ES-I3 (cell line): ENCODE results near the gene MPHOSPH9.

Experiments used
- H3K36me3 ChIP-seq: 2 replicates; pipeline ENCODE4 v1.6.1; 2013; ENCODE audit warnings: mild to moderate bottlenecking, low read length, control low read depth, moderate library complexity; ENCODE audit not compliant: insufficient read depth
- H3K4me1 ChIP-seq: 2 replicates; pipeline ENCODE4 v1.6.1; 2013; ENCODE audit warnings: mild to moderate bottlenecking, control low read depth, low read length; ENCODE audit not compliant: insufficient read depth
- H3K9ac ChIP-seq: 2 replicates; pipeline ENCODE4 v1.6.1; 2013; ENCODE audit warnings: low read depth, mild to moderate bottlenecking, low read length, moderate library complexity
- H3K9me3 ChIP-seq: 2 replicates; pipeline ENCODE4 v1.6.1; 2013; ENCODE audit warnings: mild to moderate bottlenecking, low read length, moderate library complexity; ENCODE audit not compliant: control insufficient read depth, insufficient read depth

Gene MPHOSPH9

GRCh38 chr12:123151457-123152454, 81.2 kb downstream of the MPHOSPH9 start:
- Histone ChIP-seq H3K4me1 (peaks cover 28% of the 10 kb centered on the region), H3K9me3 (no peaks in the 10 kb centered on the region), H3K9ac (peak overlapping the region; percentile 82), H3K36me3 (no peaks in the 10 kb centered on the region)

DNA sequence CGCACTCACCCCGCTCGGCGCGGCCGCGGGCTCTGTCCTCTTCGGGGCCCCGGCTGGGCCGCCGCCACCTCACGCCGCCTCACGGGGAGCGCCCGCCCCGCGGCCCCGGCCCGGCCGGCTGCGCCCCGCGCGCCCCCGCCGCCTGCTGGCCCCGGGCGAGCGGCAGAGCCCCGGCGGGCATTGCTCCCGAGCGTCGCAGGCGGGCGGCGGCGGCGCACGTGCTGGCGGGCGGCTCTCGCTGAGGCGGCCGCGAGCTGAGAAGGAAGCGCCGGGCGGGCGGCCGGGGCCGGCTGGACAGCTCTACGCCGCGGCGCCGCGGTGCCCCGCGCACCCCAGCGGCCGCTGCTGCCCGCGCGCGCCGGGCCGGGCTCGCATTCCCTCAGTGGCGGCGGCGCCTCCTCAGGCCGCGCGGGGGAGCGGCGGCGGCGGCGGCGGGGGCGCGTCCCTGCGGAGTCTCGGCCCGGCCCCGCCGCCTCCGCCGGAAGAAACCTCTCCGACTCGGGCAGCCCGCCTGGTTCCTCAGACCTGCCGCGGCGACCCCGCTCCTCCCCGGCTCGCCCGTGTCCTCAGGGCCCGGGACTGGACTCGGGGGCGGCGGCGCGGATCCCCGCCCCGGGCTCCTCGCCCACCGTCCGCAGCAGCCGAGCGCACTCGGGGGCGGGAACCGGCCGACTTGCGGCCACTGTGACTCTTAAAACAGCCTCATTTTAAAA, 82.0 kb downstream of the MPHOSPH9 start, which contains the start of gene PITPNM2:
Gene PITPNM2, minus strand, starts transcription at position 347 of the 713 bp plus-strand sequence. CDS start 116,500 bp downstream, outside the sequence.
- peaks cover 28% of the 10 kb centered on the region for H3K4me1 ChIP-seq
- peak within 1 kb of the TSS; percentile 82 for H3K9ac ChIP-seq
- H3K9me3 ChIP-seq: no peaks in the 10 kb centered on the region
- H3K36me3 ChIP-seq: no peaks in the 10 kb centered on the region

DNA sequence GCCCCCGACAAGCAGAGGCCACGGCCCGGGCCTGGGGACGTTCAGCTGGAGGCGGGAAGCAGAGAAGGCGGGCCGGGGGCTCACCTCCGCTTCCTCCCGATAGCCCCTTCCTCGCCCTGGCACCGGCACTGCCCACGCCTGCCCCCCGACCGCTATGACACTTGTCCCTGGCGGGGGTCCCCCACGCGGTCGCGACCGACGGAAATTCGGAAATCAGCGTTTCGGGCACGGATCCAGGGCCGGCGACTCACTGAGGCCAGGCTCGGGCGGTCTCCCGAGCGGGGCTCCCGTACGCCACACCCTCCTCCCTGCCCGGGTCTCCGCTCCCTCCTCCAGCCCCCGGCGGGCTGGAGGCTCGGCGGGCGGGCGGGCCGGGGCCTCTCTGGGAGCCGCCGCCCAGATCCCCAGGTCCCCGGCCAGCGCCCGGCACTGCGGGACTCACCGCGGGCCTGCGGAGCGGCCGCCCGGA, 82.6 kb downstream of the MPHOSPH9 start:
- no peaks in the 10 kb centered on the region for H3K36me3 ChIP-seq
- H3K9ac ChIP-seq: peak overlapping the region; percentile 81
- peaks cover 26% of the 10 kb centered on the region for H3K4me1 ChIP-seq

DNA sequence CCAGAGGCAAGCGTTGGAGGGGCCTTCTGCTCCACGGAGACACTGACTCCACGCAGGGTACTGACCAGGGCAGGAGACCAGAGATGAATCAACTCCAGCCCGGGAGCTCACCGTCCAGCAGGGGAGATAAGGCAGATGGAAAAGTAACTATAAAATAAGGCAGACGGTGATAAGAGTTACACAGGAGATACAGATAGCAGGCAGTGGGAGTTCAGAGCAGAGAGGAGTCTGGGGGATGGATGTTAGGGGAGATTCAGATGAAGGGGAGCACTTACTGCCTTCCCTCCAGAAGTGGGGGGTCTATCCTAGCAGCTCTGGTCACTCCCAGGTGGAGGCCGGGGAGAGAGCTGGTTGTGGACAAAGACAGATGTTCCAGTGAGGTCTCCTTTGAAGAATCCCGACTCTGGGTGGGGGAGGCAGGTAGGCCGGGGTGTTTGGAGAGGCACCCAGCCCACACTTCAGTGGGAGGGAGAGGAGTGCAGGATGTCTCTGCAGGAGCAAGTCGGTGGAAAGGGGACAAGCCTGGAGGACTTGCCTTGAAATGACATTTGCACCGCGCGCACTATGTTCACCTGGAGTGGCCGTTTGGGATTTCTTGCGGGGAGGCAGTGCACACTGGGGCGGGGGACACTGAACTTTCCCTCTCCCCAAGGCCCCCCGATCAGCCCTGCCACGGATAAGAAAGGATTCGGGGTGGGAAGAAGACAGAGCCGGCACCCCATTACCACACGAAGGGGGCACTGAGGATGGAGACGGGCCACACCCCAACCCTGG, 83.3 kb downstream of the MPHOSPH9 start:
- Histone ChIP-seq H3K4me1 (peaks cover 24% of the 10 kb centered on the region), H3K9ac (peak overlapping the region; percentile 81), H3K9me3 (no peaks in the 10 kb centered on the region), H3K36me3 (no peaks in the 10 kb centered on the region)

More for the DNA sequence above, 82.6 kb downstream of the MPHOSPH9 start:
- no peaks in the 10 kb centered on the region for H3K9me3 ChIP-seq

- Histone ChIP-seq H3K36me3 (no peaks in the 10 kb centered on the region), H3K9me3 (no peaks in the 10 kb centered on the region), H3K9ac (no peak overlapping the region), H3K4me1 (peaks cover 18% of the 10 kb centered on the region)
These were observed 83.9 kb downstream of the MPHOSPH9 start for GRCh38 chr12:123149088-123149487.

DNA sequence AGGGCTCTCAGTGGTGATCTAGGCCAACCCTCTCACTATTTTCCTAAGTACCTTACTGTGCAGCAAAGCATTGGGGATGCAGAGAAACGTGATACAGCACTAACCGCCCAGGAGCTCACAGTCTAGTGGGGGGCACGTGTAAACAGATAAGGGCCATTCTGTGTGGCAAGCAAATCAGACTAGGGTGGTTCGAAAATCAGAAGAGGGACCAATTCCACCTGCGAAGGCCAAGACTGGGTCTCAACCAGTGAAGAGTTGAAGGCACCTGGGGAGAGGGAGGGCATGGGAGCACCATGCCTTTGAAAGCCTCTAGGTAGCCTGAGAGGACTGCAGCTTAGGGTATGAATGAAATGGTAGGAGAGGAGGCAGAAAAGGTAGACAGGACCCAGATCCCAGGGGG, 84.3 kb downstream of the MPHOSPH9 start:
- Histone ChIP-seq H3K9me3 (no peaks in the 10 kb centered on the region), H3K36me3 (no peaks in the 10 kb centered on the region), H3K9ac (no peak overlapping the region), H3K4me1 (peaks cover 17% of the 10 kb centered on the region; the same call in 1 of the 2 replicates)

DNA sequence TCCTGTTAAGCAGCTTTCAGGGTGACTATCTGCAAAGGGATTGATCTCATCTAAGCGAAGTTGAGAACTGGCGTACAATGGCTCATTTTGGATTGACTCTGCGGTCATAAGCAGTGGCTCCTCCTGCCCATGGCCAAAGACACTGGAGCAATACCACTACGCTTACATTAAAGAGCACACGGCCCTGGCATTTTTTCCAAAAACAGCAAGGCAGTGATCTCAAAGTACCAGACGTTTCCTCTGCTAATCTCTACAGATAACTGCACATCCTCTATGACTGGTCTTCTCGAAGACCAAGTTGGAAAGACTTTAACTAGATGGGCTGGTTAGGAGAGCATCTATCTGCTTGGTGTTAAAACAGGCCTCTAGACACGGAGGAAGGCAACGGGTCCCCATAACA, 84.7 kb downstream of the MPHOSPH9 start:
- H3K36me3 ChIP-seq: no peaks in the 10 kb centered on the region
- H3K4me1 ChIP-seq: peaks cover 12% of the 10 kb centered on the region; the same call in 1 of the 2 replicates
- no peaks in the 10 kb centered on the region for H3K9me3 ChIP-seq
- no peak overlapping the region for H3K9ac ChIP-seq

GRCh38 chr12:123145211-123145610, 87.7 kb downstream of the MPHOSPH9 start:
- H3K36me3 ChIP-seq: no peaks in the 10 kb centered on the region
- H3K9ac ChIP-seq: no peak overlapping the region
- peaks cover 37% of the 10 kb centered on the region for H3K4me1 ChIP-seq
- H3K9me3 ChIP-seq: no peaks in the 10 kb centered on the region

DNA sequence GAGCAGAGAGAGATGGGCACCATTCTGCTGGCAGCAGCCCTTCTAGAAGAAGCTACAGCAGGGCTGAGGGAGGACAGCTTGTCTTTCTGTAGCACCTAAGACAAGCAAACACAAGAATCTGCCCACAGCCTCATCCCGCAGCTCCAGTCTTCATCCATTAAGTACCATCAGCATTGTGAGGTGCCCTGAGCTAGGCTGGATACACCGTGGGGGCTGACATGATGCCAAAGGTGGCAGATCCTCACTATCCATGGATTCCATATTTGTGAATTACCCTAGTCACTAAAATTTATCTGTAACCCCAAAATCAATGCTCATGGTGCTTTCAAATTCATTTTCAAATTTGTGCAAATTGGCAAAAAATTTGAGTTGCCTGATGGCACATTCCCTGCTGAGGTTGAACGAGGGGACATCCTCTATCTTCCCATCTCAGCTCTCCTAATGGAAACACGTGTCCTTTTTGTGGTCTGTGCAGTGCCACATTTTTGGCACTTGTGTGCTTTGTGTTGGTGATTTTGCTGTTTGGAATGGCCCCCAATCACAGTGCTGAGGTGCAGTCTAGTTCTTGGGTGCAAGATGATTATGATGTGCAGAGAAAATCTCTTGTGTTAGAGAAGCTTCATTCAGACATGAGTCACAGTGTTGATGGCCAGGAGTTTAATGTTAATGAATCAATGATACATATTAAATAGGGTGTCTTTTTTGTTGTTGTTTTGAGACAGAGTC, 89.0 kb downstream of the MPHOSPH9 start:
- H3K36me3 ChIP-seq: no peaks in the 10 kb centered on the region
- no peak overlapping the region for H3K9ac ChIP-seq
- peaks cover 38% of the 10 kb centered on the region for H3K4me1 ChIP-seq
- no peaks in the 10 kb centered on the region for H3K9me3 ChIP-seq

DNA sequence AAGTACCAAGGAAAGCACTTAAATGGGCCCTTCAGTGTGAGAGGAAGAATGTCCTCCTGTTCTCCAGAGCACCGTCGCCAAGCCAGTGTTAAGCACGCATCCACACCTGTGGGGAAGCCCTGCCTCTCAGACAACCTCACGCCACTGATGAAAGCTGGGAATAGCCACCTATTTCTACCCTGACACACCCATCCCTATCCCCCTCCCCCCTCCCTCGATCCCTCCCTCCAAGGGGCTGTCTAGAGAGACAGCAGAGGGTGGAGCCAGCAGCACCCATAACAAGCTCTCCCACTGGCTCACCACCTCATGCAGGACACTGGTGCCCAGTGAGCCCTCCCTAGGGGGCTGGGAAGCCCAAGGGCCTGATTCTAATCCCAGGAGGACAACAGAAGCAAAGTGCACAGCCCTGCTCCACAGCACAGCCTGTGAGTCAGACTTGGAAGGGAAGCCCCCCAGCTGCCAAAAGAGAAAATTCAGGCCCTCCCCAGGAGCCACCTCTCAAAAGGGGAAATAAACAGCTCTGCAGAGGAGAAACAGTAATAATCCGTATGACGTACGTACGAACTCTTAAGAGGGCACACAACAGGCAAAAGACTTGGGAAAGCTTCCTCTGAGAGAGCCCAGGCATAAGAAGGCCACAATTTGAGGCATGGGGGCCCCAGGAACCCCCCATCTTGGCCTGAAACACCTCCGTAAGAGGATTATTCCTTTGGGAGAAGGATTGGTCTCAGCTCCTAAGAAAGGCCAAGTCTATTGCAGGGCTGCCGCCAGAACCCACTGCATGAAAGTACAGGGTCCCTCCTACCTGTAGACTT, 89.8 kb downstream of the MPHOSPH9 start:
- no peak overlapping the region for H3K9ac ChIP-seq
- H3K36me3 ChIP-seq: no peaks in the 10 kb centered on the region
- peaks cover 36% of the 10 kb centered on the region for H3K4me1 ChIP-seq

GRCh38 chr12:123142518-123142840, 90.5 kb downstream of the MPHOSPH9 start:
- Histone ChIP-seq H3K36me3 (no peaks in the 10 kb centered on the region), H3K9ac (no peak overlapping the region), H3K4me1 (peaks cover 36% of the 10 kb centered on the region), H3K9me3 (no peaks in the 10 kb centered on the region)

More for the DNA sequence above, 89.8 kb downstream of the MPHOSPH9 start:
- H3K9me3 ChIP-seq: no peaks in the 10 kb centered on the region

- Histone ChIP-seq H3K9ac (no peak overlapping the region), H3K36me3 (no peaks in the 10 kb centered on the region), H3K9me3 (no peaks in the 10 kb centered on the region), H3K4me1 (peaks cover 36% of the 10 kb centered on the region)
These were observed 91.1 kb downstream of the MPHOSPH9 start for GRCh38 chr12:123141615-123142517.
